Measurements from ENCODE around the gene RANGRF.

The RANGRF gene

GRCh38 chr17:8320990-8321389 lies 32.5 kb downstream of the RANGRF start:
- H3K27me3 ChIP-seq (ENCODE audit: low read depth, low read length), result no peaks in the 10 kb centered on the region
- no peaks in the 10 kb centered on the region for H3K4me1 ChIP-seq (ENCODE audit: low read length)
- TF ChIP-seq EZH2phosphoT487 (IDR thresholded peaks at IDR 0.05; ENCODE audit: low read depth), result no peak
- TF ChIP-seq CTCF (IDR thresholded peaks at IDR 0.05; ENCODE audit: low read depth, low read length), result no peak
- no peaks in the 10 kb centered on the region for H3K9me3 ChIP-seq (ENCODE audit: insufficient read depth, low read length)
- no peaks in the 10 kb centered on the region for H3K79me2 ChIP-seq (ENCODE audit: low read length)
- no peak overlapping the region for H3K4me3 ChIP-seq (ENCODE audit: low read length)
- H2AFZ ChIP-seq (ENCODE audit: low read depth, low read length), result no peak overlapping the region
- H3K4me2 ChIP-seq (ENCODE audit: low read length), result no peak overlapping the region
- no peak overlapping the region for H3K9ac ChIP-seq (ENCODE audit: low read length)
- no peaks in the 10 kb centered on the region for H3K36me3 ChIP-seq (replicated peaks; ENCODE audit: low read depth, low read length)
- no peak overlapping the region for H3K27ac ChIP-seq (ENCODE audit: low read length)
- H4K20me1 ChIP-seq (ENCODE audit: insufficient read depth, low read length), result no peaks in the 10 kb centered on the region

GRCh38 chr17:8322061-8322460 lies 33.6 kb downstream of the RANGRF start:
- Histone ChIP-seq H2AFZ (ENCODE audit: low read depth, low read length) (no peak overlapping the region), H3K9ac (ENCODE audit: low read length) (no peak overlapping the region), H3K4me1 (ENCODE audit: low read length) (no peaks in the 10 kb centered on the region), H3K27me3 (ENCODE audit: low read depth, low read length) (no peaks in the 10 kb centered on the region), H3K4me2 (ENCODE audit: low read length) (no peak overlapping the region), H3K9me3 (ENCODE audit: insufficient read depth, low read length) (no peaks in the 10 kb centered on the region), H3K36me3 (replicated peaks; ENCODE audit: low read depth, low read length) (no peaks in the 10 kb centered on the region), H3K27ac (ENCODE audit: low read length) (no peak overlapping the region), H3K4me3 (ENCODE audit: low read length) (no peak overlapping the region), H4K20me1 (ENCODE audit: insufficient read depth, low read length) (no peaks in the 10 kb centered on the region), H3K79me2 (ENCODE audit: low read length) (no peaks in the 10 kb centered on the region)
- TF ChIP-seq CTCF (IDR thresholded peaks at IDR 0.05; ENCODE audit: low read depth, low read length) (no peak), EZH2phosphoT487 (IDR thresholded peaks at IDR 0.05; ENCODE audit: low read depth) (no peak)

- no peaks in the 10 kb centered on the region for H4K20me1 ChIP-seq (ENCODE audit: insufficient read depth, low read length)
- H3K4me2 ChIP-seq (ENCODE audit: low read length), result no peak overlapping the region
- H3K9ac ChIP-seq (ENCODE audit: low read length), result no peak overlapping the region
- H3K27me3 ChIP-seq (ENCODE audit: low read depth, low read length), result no peaks in the 10 kb centered on the region
- no peaks in the 10 kb centered on the region for H3K9me3 ChIP-seq (ENCODE audit: insufficient read depth, low read length)
- no peaks in the 10 kb centered on the region for H3K4me1 ChIP-seq (ENCODE audit: low read length)
- no peak overlapping the region for H3K27ac ChIP-seq (ENCODE audit: low read length)
- no peaks in the 10 kb centered on the region for H3K79me2 ChIP-seq (ENCODE audit: low read length)
- TF ChIP-seq EZH2phosphoT487 (IDR thresholded peaks at IDR 0.05; ENCODE audit: low read depth) (no peak), CTCF (IDR thresholded peaks at IDR 0.05; ENCODE audit: low read depth, low read length) (no peak)
- H3K36me3 ChIP-seq (replicated peaks; ENCODE audit: low read depth, low read length), result no peaks in the 10 kb centered on the region
- H3K4me3 ChIP-seq (ENCODE audit: low read length), result no peak overlapping the region
- no peak overlapping the region for H2AFZ ChIP-seq (ENCODE audit: low read depth, low read length)
Measured at GRCh38 chr17:8324132-8324531, 35.7 kb downstream of the RANGRF start.

GRCh38 chr17:8324923-8325322 lies 36.5 kb downstream of the RANGRF start:
- TF ChIP-seq EZH2phosphoT487 (IDR thresholded peaks at IDR 0.05; ENCODE audit: low read depth), result no peak
- TF ChIP-seq CTCF (IDR thresholded peaks at IDR 0.05; ENCODE audit: low read depth, low read length), result no peak
- Histone ChIP-seq H2AFZ (ENCODE audit: low read depth, low read length) (no peak overlapping the region), H3K27ac (ENCODE audit: low read length) (no peak overlapping the region), H3K9ac (ENCODE audit: low read length) (no peak overlapping the region), H3K4me1 (ENCODE audit: low read length) (no peaks in the 10 kb centered on the region), H3K27me3 (ENCODE audit: low read depth, low read length) (no peaks in the 10 kb centered on the region), H3K36me3 (replicated peaks; ENCODE audit: low read depth, low read length) (no peaks in the 10 kb centered on the region), H4K20me1 (ENCODE audit: insufficient read depth, low read length) (no peaks in the 10 kb centered on the region), H3K79me2 (ENCODE audit: low read length) (no peaks in the 10 kb centered on the region), H3K9me3 (ENCODE audit: insufficient read depth, low read length) (no peaks in the 10 kb centered on the region), H3K4me2 (ENCODE audit: low read length) (no peak overlapping the region), H3K4me3 (ENCODE audit: low read length) (no peak overlapping the region)

Measured in OCI-LY3 (cell line).